HCT116 (cell line): ENCODE data around the gene BABAM2. TPM values are rescaled to one million over a fixed set of nuclear protein-coding genes. Genes with fewer than 3 reads are reported as not detected.

Experiments
- ATAC-seq: fragments of 200-7000 bp; cut with Tn5 transposase; 2 replicates; pipeline ENCODE4 v1.9.1; 2020; ENCODE audit warnings: mild to moderate bottlenecking, moderate library complexity
- BruUV-seq: library from RNA; stranded (reverse); fragments of 400-500 nt; replicated peaks from 2 replicates; lab custom pipeline; 2021; lab: Mats Ljungman, UMichigan
- CTCF ChIA-PET: fragments of 300-600 bp; sonication (Branson Sonifier 250); formaldehyde crosslinking; loops from one replicate; lab custom pipeline; 2021; ENCODE audit warnings: antibody characterized with exemption; lab: Charles Lee
- POLR2A ChIA-PET: fragments of 300-600, 350-600 bp; sonication (Branson Sonifier 250); formaldehyde crosslinking; loops from one replicate; lab custom pipeline; 2021; ENCODE audit warnings: antibody characterized with exemption; lab: Charles Lee
- RAD21 ChIA-PET, 2 experiments: fragments of 300-600 bp; sonication (Branson Sonifier 250); formaldehyde crosslinking; loops; one replicate each; lab custom pipeline; 2023; ENCODE audit warnings: low total read pairs in 2 of 2; ENCODE audit not compliant: uncharacterized antibody in 2 of 2, unreplicated experiment in 2 of 2, low non-redundant PET in 1 of 2; lab: Charles Lee
- DNase-seq: peaks from one replicate; pipeline ENCODE4 v3.0.0-alpha.2; 2010; ENCODE audit warnings: low read depth, low spot score
- H2AFZ ChIP-seq: fragments of 200-600 bp; shearing (Covaris generic), sonication (generic); 2 replicates; pipeline ENCODE4 v1.6.1; 2017; ENCODE audit warnings: low read depth, mixed run types, mixed read lengths, antibody characterized with exemption, low read length; ENCODE audit not compliant: poor library complexity, severe bottlenecking
- H3K27ac ChIP-seq: 2 replicates; pipeline ENCODE4 v1.5.1; 2012; ENCODE audit warnings: low read depth, low read length
- H3K27me3 ChIP-seq: fragments of 200-600 bp; sonication (generic); 2 replicates; pipeline ENCODE4 v1.6.1; 2016; ENCODE audit warnings: mixed run types, low read length, mixed read lengths; ENCODE audit not compliant: insufficient read depth
- H3K36me3 ChIP-seq, 2 experiments: fragments of 200-500 bp in 1 of 2; fragments of 200-600 bp in 1 of 2; sonication (Bioruptor generic) in 1 of 2; sonication (generic) in 1 of 2; 2 replicates each; pipeline versions ENCODE4 v1.5.1 to v1.6.1; 2014 to 2016; ENCODE audit warnings: low read length in 2 of 2, inconsistent platforms in 1 of 2, mixed read lengths in 1 of 2, mixed run types in 1 of 2; ENCODE audit not compliant: insufficient read depth in 2 of 2, control insufficient read depth in 1 of 2
- H3K4me1 ChIP-seq, 2 experiments: fragments of 200-600 bp in 1 of 2; sonication (generic) in 1 of 2; 2 replicates each; pipeline versions ENCODE4 v1.5.1 to v1.6.1; 2012 to 2017; ENCODE audit warnings: low read length in 2 of 2, inconsistent platforms in 1 of 2, mild to moderate bottlenecking in 1 of 2, mixed read lengths in 1 of 2, mixed run types in 1 of 2, moderate library complexity in 1 of 2; ENCODE audit not compliant: insufficient read depth in 2 of 2, control insufficient read depth in 1 of 2
- H3K4me2 ChIP-seq: fragments of 200-600 bp; sonication (generic); 2 replicates; pipeline ENCODE4 v1.6.1; 2017; ENCODE audit warnings: mixed run types, low read length, mixed read lengths
- H3K4me3 ChIP-seq, 2 experiments: fragments of 200-600 bp in 1 of 2; sonication (generic) in 1 of 2; replicated peaks in 1 of 2; 2 replicates each; pipeline ENCODE4 v1.5.1; 2011 to 2016; ENCODE audit warnings: low read length in 2 of 2, control low read depth in 1 of 2, low read depth in 1 of 2, mild to moderate bottlenecking in 1 of 2, mixed read lengths in 1 of 2, mixed run types in 1 of 2
- H3K79me2 ChIP-seq: fragments of 200-600 bp; sonication (generic); 2 replicates; pipeline ENCODE4 v1.6.1; 2017; ENCODE audit warnings: mild to moderate bottlenecking, mixed run types, low read length, moderate library complexity, mixed read lengths; ENCODE audit not compliant: insufficient read depth
- H3K9ac ChIP-seq: fragments of 200-600 bp; sonication (generic); 2 replicates; pipeline ENCODE4 v1.6.1; 2016; ENCODE audit warnings: low read length, mixed read lengths
- H3K9me2 ChIP-seq: fragments of 200-600 bp; sonication (generic), shearing (Covaris generic); 2 replicates; pipeline ENCODE4 v1.6.1; 2017; ENCODE audit warnings: mixed run types, mild to moderate bottlenecking, moderate library complexity; ENCODE audit not compliant: insufficient read depth
- H3K9me3 ChIP-seq, 2 experiments: fragments of 200-500 bp in 1 of 2; fragments of 200-600 bp in 1 of 2; sonication (Bioruptor generic) in 1 of 2; sonication (generic) in 1 of 2; 2 replicates each; pipeline ENCODE4 v1.6.1; 2014 to 2017; ENCODE audit warnings: low read length in 2 of 2, mixed read lengths in 2 of 2, inconsistent platforms in 1 of 2, low read depth in 1 of 2, mild to moderate bottlenecking in 1 of 2, mixed run types in 1 of 2, moderate library complexity in 1 of 2; ENCODE audit not compliant: control insufficient read depth in 1 of 2, insufficient read depth in 1 of 2
- H4K20me1 ChIP-seq: fragments of 200-600 bp; sonication (generic), shearing (Covaris generic); 2 replicates; pipeline ENCODE4 v1.6.1; 2017; ENCODE audit warnings: mixed run types, mild to moderate bottlenecking, moderate library complexity; ENCODE audit not compliant: insufficient read depth
- ATF3 ChIP-seq: IDR thresholded peaks from 2 replicates; pipeline ENCODE4 v1.6.1; 2012
- CBX3 ChIP-seq: IDR thresholded peaks from 2 replicates; pipeline ENCODE4 v1.6.1; 2012; ENCODE audit warnings: low read depth
- CEBPB ChIP-seq: IDR thresholded peaks from 2 replicates; pipeline ENCODE4 v1.6.1; 2012; ENCODE audit warnings: low read depth
- CTCF ChIP-seq, 3 experiments: fragments of 200-600 bp in 1 of 3; sonication (generic) in 1 of 3; IDR thresholded peaks in 2 of 3; conservative IDR thresholded peaks in 1 of 3; 2 replicates each; pipeline ENCODE4 v1.5.1; 2012 to 2017; ENCODE audit warnings: low read depth in 2 of 3, low read length in 2 of 3, antibody characterized with exemption in 1 of 3, borderline replicate concordance in 1 of 3, control low read depth in 1 of 3, mild to moderate bottlenecking in 1 of 3, mixed read lengths in 1 of 3, mixed run types in 1 of 3, moderate library complexity in 1 of 3; ENCODE audit not compliant: insufficient read depth in 1 of 3
- EGR1 ChIP-seq: IDR thresholded peaks from 2 replicates; pipeline ENCODE4 v1.6.1; 2012; ENCODE audit warnings: low read depth
- EZH2 ChIP-seq: fragments of 200-600 bp; sonication (generic); IDR thresholded peaks from 2 replicates; pipeline ENCODE4 v1.6.1; 2017; ENCODE audit warnings: antibody characterized with exemption, mixed run types
- EZH2phosphoT487 ChIP-seq: fragments of 200-600 bp; IDR thresholded peaks from 2 replicates; pipeline ENCODE4 v1.6.1; 2018; ENCODE audit warnings: antibody characterized with exemption, borderline replicate concordance
- FOSL1 ChIP-seq: IDR thresholded peaks from 2 replicates; pipeline ENCODE4 v1.6.1; 2012; ENCODE audit warnings: low read depth
- MAX ChIP-seq: IDR thresholded peaks from 2 replicates; pipeline ENCODE4 v1.6.1; 2012
- POLR2A ChIP-seq: IDR thresholded peaks from 2 replicates; pipeline ENCODE4 v1.7.0; 2011; ENCODE audit warnings: borderline replicate concordance; ENCODE audit not compliant: insufficient read depth, insufficient read length; ENCODE audit errors: extremely low read depth
- POLR2AphosphoS5 ChIP-seq: IDR thresholded peaks from 2 replicates; pipeline ENCODE4 v1.6.1; 2011; ENCODE audit warnings: mild to moderate bottlenecking, low read depth, low read length, moderate library complexity
- RAD21 ChIP-seq: IDR thresholded peaks from 2 replicates; pipeline ENCODE4 v1.6.1; 2012; ENCODE audit warnings: low read depth, mild to moderate bottlenecking
- REST ChIP-seq: IDR thresholded peaks from 2 replicates; pipeline ENCODE4 v1.6.1; 2012; ENCODE audit warnings: low read depth
- SP1 ChIP-seq: IDR thresholded peaks from 2 replicates; pipeline ENCODE4 v1.6.1; 2012; ENCODE audit warnings: low read depth
- SRF ChIP-seq: IDR thresholded peaks from 2 replicates; pipeline ENCODE4 v1.6.1; 2012; ENCODE audit warnings: low read depth
- TCF7L2 ChIP-seq: IDR thresholded peaks from 2 replicates; pipeline ENCODE4 v1.7.0; 2011; ENCODE audit warnings: borderline replicate concordance, inconsistent platforms; ENCODE audit not compliant: insufficient read depth, insufficient read length; ENCODE audit errors: extremely low read depth
- YY1 ChIP-seq: IDR thresholded peaks from 2 replicates; pipeline ENCODE4 v1.6.1; 2011; ENCODE audit warnings: low read length, low read depth, moderate library complexity, mild to moderate bottlenecking; ENCODE audit not compliant: insufficient replicate concordance; ENCODE audit errors: extremely low read depth
- ZBTB33 ChIP-seq: IDR thresholded peaks from 2 replicates; pipeline ENCODE4 v1.6.1; 2011; ENCODE audit warnings: mild to moderate bottlenecking, low read length, moderate library complexity; ENCODE audit not compliant: insufficient replicate concordance; ENCODE audit errors: extremely low read depth
- ZNF274 ChIP-seq: fragments of 200-500 bp; sonication (Bioruptor generic); IDR thresholded peaks from 2 replicates; pipeline ENCODE4 v1.6.1; 2014; ENCODE audit warnings: mild to moderate bottlenecking, low read depth, low read length, inconsistent platforms
- intact Hi-C: fragments of 100-400 bp; cut with micrococcal nuclease; formaldehyde crosslinking; loops from 2 replicates; pipeline ENCODE4 v1.10.0; 2022
- total RNA-seq: library from RNA; stranded (reverse); gene quantifications from one replicate; pipeline ENCODE4 v1.2.1, GENCODE V29; 2021; ENCODE audit not compliant: unreplicated experiment

BABAM2 gene
- total RNA-seq, 1 experiment from 2014 or later: 23.8 TPM

GRCh38 chr2:28225473-28226080 is 335.0 kb downstream of the BABAM2 start:
- ATAC-seq (no peak), DNase-seq (no peak)
- POLR2A ChIA-PET: no interaction called here

More at GRCh38 chr2:28225473-28226080, 335.0 kb downstream of the BABAM2 start:
- Histone ChIP-seq H3K9ac (no peak overlapping the region), H3K4me2 (no peak overlapping the region), H3K36me3 (no peaks in the 10 kb centered on the region), H3K27me3 (no peaks in the 10 kb centered on the region), H3K4me1 (peaks cover 8 to 12% of the 10 kb centered on the region in 2 experiments; a peak in 2 of 4 replicates), H3K9me2 (no peaks in the 10 kb centered on the region), H3K9me3 (no peaks in the 10 kb centered on the region), H2AFZ (no peak overlapping the region), H4K20me1 (no peaks in the 10 kb centered on the region), H3K4me3 (no peak overlapping the region), H3K79me2 (no peaks in the 10 kb centered on the region), H3K27ac (no peak overlapping the region)
- BruUV-seq: no TSS peak
- CTCF ChIA-PET: no interaction called here
- RAD21 ChIA-PET: no interaction called here
- TF ChIP-seq ZBTB33 (no peak), ATF3 (no peak), TCF7L2 (no peak), CTCF (IDR thresholded peaks at IDR 0.05 in 2 of 3, conservative IDR thresholded peaks at IDR 0.05 in 1 of 3; ENCODE audit: borderline replicate concordance in 1 of 3, insufficient read depth in 1 of 3, low read depth in 2 of 3, low read length in 2 of 3) (no peak), EZH2phosphoT487 (no peak), ZNF274 (no peak), CEBPB (no peak), SP1 (no peak), RAD21 (no peak), EZH2 (no peak), CBX3 (no peak), SRF (no peak), POLR2AphosphoS5 (no peak), POLR2A (no peak), EGR1 (no peak), YY1 (no peak), REST (no peak), FOSL1 (no peak), MAX (no peak)
- intact Hi-C loops: no loop called here
